Stimulated activated memory B cell treated with anti-CD40 and anti-IgM and Interleukin-4, amounts not matched to agents 10 μg/mL and 1 μg/mL and 100 μg/mL, for 72 hours (primary cell): ENCODE measurements around the gene RGS9.

ENCODE experiments used
- ATAC-seq: fragments of 150-1000 bp; cut with Tn5 transposase; 2 replicates; pipeline ENCODE4 v1.10.0; 2021
- H3K27ac Mint-ChIP-seq: one replicate; pipeline ENCODE4 v1.8.0; 2022; ENCODE audit warnings: mild to moderate bottlenecking, mixed read lengths
- H3K27me3 Mint-ChIP-seq: one replicate; pipeline ENCODE4 v1.8.0; 2022; ENCODE audit warnings: mixed read lengths
- H3K36me3 Mint-ChIP-seq: one replicate; pipeline ENCODE4 v1.8.0; 2022; ENCODE audit warnings: mixed read lengths
- H3K4me1 Mint-ChIP-seq: one replicate; pipeline ENCODE4 v1.8.0; 2022; ENCODE audit warnings: mixed read lengths
- H3K4me3 Mint-ChIP-seq: one replicate; pipeline ENCODE4 v1.8.0; 2022; ENCODE audit warnings: mild to moderate bottlenecking, moderate library complexity, mixed read lengths
- H3K9me3 Mint-ChIP-seq: one replicate; pipeline ENCODE4 v1.8.0; 2022; ENCODE audit warnings: mixed read lengths

RGS9 gene

GRCh38 chr17:65181237-65182061 lies 44.3 kb downstream of the RGS9 start:
- peak; percentile 88 for ATAC-seq
- H3K4me3 Mint-ChIP-seq, result peak overlapping the region; percentile 27

DNA sequence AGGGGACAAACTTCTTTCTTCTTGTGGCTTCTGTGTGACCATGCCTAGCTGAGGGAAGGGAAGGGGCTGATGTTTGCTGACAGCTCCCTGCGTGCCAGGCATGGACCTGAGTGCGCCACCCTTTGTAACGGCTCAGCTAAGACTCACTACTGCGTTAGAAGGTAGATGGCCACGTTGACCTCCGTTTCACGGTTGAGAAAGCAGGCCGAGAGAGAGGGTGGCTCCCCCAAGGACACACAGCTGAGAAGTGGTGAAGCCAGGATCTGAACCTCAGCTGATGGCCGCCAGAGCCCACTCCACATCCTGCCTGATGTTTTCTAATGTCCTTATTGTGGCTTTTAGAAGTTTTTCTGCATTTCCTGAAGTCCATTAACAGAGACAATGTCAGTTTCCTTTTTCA lies 45.1 kb downstream of the RGS9 start:
- Mint-ChIP-seq H3K27me3 (peaks cover 33% of the 10 kb centered on the region), H3K4me1 (peaks cover 63% of the 10 kb centered on the region), H3K27ac (peak overlapping the region; percentile 66), H3K9me3 (peaks cover 2% of the 10 kb centered on the region), H3K36me3 (no peaks in the 10 kb centered on the region), H3K4me3 (peak overlapping the region; percentile 3)
- peak; percentile 29 for ATAC-seq

More at GRCh38 chr17:65181237-65182061, 44.3 kb downstream of the RGS9 start:
- H3K27ac Mint-ChIP-seq, result peak overlapping the region; percentile 66
- H3K36me3 Mint-ChIP-seq, result no peaks in the 10 kb centered on the region
- peaks cover 10% of the 10 kb centered on the region for H3K9me3 Mint-ChIP-seq
- H3K27me3 Mint-ChIP-seq, result peaks cover 37% of the 10 kb centered on the region
- peaks cover 71% of the 10 kb centered on the region for H3K4me1 Mint-ChIP-seq

DNA sequence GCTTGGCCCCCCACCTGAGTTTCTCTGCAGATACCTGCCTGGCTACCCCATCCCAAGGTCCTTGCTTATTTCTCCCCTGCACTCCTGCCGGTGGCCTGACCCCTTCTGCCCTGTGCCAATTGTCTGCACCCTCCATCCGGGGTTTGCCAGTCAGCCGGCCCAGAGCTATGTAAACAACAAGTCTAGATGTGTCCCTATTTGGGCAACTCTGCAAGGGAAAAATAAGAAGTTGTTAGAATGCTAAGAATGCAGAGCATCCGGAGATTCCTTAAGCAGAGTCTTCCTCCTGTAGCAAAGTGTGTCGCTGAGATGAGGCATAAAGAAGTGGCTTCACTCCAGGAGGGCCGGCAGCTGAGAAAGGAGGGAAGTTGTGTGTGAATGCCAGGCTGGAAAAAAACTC lies 46.6 kb downstream of the RGS9 start:
- no peak overlapping the region for H3K4me3 Mint-ChIP-seq
- peak overlapping the region; percentile 66 for H3K27ac Mint-ChIP-seq
- no peaks in the 10 kb centered on the region for H3K36me3 Mint-ChIP-seq
- ATAC-seq, result no peak
- peaks cover 29% of the 10 kb centered on the region for H3K27me3 Mint-ChIP-seq
- peaks cover 55% of the 10 kb centered on the region for H3K4me1 Mint-ChIP-seq
- no peaks in the 10 kb centered on the region for H3K9me3 Mint-ChIP-seq

DNA sequence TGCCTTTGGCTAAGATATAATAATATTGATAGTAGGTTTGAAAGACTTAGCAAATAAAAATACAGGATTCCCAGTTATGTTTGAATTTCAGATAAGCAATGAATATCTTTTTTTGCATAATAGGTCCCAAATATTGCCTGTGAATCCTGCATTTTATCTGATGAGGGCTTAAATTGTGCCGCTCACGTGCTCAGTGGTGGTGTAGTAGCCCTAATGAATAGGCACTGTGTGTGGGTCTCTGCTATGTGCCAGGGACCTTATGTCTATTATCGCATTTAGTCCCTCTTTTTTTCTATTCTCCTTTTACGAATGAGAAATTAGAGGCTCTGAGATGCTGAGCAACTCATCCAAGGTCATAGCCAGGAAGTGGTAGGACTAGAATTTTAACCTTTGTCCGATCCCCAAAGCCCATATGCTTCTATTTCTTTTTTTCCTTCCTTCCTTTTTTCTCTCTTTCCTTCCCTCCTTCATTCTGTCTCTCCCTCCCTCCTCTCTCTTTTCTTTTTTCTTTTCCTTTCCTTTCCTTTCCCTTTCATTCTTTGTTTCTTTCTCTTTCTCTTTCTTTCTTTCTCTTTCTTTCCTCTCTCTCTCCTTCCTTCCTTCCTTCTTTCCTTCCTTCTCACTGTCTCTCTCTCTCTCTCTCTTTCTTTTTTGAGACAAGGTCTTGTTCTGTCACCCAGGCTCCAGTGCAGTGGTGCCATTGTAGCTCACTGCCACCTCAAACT lies 47.2 kb downstream of the RGS9 start:
- Mint-ChIP-seq H3K4me3 (no peak overlapping the region), H3K4me1 (peaks cover 50% of the 10 kb centered on the region), H3K27ac (peak overlapping the region; percentile 23), H3K27me3 (peaks cover 29% of the 10 kb centered on the region), H3K9me3 (no peaks in the 10 kb centered on the region), H3K36me3 (no peaks in the 10 kb centered on the region)
- no peak for ATAC-seq

GRCh38 chr17:65185062-65185461 lies 47.9 kb downstream of the RGS9 start:
- ATAC-seq, result no peak
- H3K4me1 Mint-ChIP-seq, result peaks cover 50% of the 10 kb centered on the region
- no peak overlapping the region for H3K4me3 Mint-ChIP-seq
- no peaks in the 10 kb centered on the region for H3K9me3 Mint-ChIP-seq
- no peaks in the 10 kb centered on the region for H3K36me3 Mint-ChIP-seq
- H3K27me3 Mint-ChIP-seq, result peaks cover 29% of the 10 kb centered on the region
- peak overlapping the region; percentile 23 for H3K27ac Mint-ChIP-seq

DNA sequence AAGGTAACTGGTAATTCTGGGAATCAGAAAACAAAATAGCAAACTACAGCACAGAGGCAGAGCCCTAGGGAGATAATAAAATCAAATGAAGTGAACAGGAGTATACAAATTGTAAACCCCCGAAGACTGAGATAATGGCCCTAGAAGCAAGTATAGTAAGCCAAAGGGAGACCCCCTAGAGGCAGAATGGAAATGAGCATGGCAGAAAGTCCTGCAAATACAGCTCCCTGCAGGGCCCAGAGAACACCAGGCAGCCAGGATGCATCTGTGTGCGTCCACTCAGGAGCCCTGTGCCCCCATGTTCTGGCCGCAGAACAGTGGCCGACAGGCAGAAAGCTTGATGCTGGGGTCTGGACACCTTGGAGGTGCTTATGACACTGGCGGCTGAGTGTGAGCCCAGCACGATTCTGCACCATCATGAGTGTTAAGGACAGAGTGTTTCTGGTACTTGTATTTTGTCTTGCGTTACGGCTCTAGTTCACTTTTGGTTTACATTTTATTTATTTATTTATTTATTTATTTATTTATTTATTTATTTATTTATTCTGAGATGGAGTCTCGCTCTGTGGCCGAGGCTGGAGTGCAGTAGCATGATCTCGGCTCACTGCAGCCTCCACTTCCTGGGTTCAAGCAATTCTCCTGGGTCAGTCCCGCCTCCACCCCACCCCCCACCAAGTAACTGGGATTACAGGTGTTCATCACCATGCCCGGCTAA lies 48.7 kb downstream of the RGS9 start:
- Mint-ChIP-seq H3K9me3 (no peaks in the 10 kb centered on the region), H3K4me3 (no peak overlapping the region), H3K27ac (no peak overlapping the region), H3K27me3 (peaks cover 29% of the 10 kb centered on the region), H3K36me3 (no peaks in the 10 kb centered on the region), H3K4me1 (peaks cover 46% of the 10 kb centered on the region)
- ATAC-seq, result no peak

DNA sequence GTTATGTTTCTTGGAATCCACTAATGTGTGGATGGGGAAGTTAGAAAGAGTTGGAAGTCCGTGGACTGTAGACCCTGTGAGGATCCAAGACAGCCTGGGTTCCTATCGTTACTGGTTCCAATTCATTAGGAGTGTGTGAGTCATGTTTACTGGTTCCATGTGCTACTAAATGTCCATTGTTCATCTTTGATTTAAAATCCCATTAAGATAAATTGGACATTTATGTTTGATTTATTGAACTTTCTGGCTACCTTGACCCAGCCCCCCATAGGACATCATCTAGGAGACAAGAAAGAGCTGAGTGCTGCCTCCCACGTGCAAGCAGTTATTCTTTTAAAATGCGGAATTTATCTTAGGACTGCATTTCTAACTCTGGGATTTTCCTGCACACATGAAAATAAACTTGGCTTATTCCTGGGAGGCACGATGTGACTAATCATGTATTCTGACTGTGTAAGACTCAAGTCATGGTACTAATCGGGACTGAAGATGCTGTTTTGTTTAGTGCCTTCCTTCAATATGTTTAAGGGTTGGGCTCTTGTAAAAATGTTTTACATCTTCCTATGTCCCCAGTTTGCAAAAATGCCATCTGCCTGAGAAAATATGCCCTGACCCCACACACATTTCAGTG lies 53.4 kb downstream of the RGS9 start:
- H3K4me1 Mint-ChIP-seq, result peaks cover 22% of the 10 kb centered on the region
- no peaks in the 10 kb centered on the region for H3K27me3 Mint-ChIP-seq
- no peaks in the 10 kb centered on the region for H3K9me3 Mint-ChIP-seq
- ATAC-seq, result no peak
- no peaks in the 10 kb centered on the region for H3K36me3 Mint-ChIP-seq
- H3K27ac Mint-ChIP-seq, result no peak overlapping the region
- no peak overlapping the region for H3K4me3 Mint-ChIP-seq

GRCh38 chr17:65191811-65192740 lies 54.9 kb downstream of the RGS9 start:
- ATAC-seq, result no peak
- Mint-ChIP-seq H3K36me3 (no peaks in the 10 kb centered on the region), H3K9me3 (no peaks in the 10 kb centered on the region), H3K4me1 (peaks cover 22% of the 10 kb centered on the region), H3K4me3 (no peak overlapping the region), H3K27ac (peak overlapping the region; percentile 42), H3K27me3 (no peaks in the 10 kb centered on the region)

DNA sequence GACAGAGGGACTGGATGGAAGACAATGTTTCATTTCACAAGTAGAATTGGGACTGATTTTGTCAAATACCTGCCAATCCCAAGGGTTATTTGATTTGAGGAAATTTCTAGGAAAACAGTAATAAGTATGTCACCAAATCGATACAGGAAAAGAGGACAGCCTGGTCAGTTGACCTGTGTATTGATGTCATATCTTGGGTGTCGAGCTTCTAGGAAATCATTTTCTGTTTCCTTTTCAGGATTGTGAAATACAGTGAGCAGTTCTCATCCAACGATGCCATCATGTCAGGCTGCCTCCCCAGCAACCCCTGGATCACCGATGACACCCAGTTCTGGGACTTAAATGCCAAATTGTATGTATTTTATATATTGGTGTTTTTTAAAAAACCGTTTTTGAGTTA lies 56.1 kb downstream of the RGS9 start:
- ATAC-seq, result no peak
- Mint-ChIP-seq H3K9me3 (no peaks in the 10 kb centered on the region), H3K27ac (no peak overlapping the region), H3K4me1 (peaks cover 25% of the 10 kb centered on the region), H3K4me3 (no peak overlapping the region), H3K36me3 (no peaks in the 10 kb centered on the region), H3K27me3 (no peaks in the 10 kb centered on the region)

DNA sequence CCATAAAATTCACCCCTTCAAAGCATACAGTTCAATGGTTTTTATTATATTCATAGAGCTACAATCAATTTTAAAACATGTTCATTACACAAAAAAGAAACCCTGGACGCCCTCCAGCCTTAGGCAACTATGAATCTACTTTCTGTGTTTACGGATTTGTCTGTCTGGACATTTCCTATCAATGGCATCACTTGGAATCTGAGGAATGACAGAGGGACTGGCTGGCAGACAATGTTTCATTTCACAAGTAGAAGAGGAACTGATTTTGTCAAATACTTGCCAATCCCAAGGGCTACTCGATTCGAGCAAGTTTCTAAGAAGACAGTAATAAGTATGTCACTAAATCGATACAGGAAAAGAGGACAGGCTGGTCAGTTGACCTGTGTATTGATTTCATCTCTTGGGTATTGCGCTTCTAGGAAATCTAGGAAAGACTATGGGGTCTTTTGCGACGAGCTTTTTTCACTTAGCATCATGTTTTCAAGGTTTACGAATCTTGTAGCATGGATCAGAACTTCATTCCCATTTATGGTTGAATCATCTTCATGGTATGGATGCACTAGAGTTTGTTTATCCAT lies 56.6 kb downstream of the RGS9 start:
- no peaks in the 10 kb centered on the region for H3K9me3 Mint-ChIP-seq
- no peak for ATAC-seq

DNA sequence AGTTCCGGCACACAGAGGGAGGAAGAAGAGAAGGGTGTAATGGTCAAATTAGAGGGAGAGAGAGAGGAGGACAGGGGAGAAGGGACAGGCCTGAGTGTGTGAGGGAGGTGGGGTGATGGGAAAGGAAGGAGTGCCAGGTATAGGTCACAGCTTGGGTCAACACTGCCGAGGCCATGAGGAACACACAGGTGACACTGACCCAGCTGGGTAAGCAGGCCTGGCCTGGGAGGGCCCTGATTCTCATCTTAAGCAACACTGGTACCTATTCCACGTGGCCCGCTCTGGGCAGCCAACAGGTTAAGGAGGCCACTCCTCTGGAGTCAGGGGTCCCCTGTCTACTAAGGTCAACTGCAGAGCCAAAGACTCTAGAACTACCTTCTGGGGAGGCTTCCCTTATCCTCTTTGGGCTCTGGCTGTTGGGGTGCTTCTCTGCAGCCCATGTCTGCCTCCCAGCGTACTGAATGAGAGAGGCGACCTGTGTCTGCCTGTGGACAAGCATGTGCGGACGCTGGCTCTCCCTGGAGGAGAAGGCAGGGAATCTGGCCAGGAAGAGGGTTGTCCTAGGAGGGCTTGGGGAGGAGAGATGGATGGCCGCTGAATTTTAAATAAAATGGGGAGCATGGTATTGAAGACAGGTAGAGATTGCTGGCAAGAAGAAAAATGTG lies 57.6 kb downstream of the RGS9 start:
- ATAC-seq, result no peak
- Mint-ChIP-seq H3K36me3 (no peaks in the 10 kb centered on the region), H3K4me1 (peaks cover 25% of the 10 kb centered on the region), H3K27me3 (no peaks in the 10 kb centered on the region), H3K9me3 (no peaks in the 10 kb centered on the region), H3K4me3 (no peak overlapping the region), H3K27ac (no peak overlapping the region)

More for the DNA sequence above, 56.6 kb downstream of the RGS9 start:
- no peaks in the 10 kb centered on the region for H3K36me3 Mint-ChIP-seq
- no peaks in the 10 kb centered on the region for H3K27me3 Mint-ChIP-seq
- H3K4me3 Mint-ChIP-seq, result no peak overlapping the region
- H3K4me1 Mint-ChIP-seq, result peaks cover 29% of the 10 kb centered on the region
- H3K27ac Mint-ChIP-seq, result no peak overlapping the region

GRCh38 chr17:65195716-65196115 lies 58.5 kb downstream of the RGS9 start:
- no peaks in the 10 kb centered on the region for H3K27me3 Mint-ChIP-seq
- H3K4me3 Mint-ChIP-seq, result no peak overlapping the region
- no peaks in the 10 kb centered on the region for H3K9me3 Mint-ChIP-seq
- peak overlapping the region; percentile 57 for H3K27ac Mint-ChIP-seq
- peaks cover 19% of the 10 kb centered on the region for H3K4me1 Mint-ChIP-seq
- no peak for ATAC-seq
- H3K36me3 Mint-ChIP-seq, result no peaks in the 10 kb centered on the region

DNA sequence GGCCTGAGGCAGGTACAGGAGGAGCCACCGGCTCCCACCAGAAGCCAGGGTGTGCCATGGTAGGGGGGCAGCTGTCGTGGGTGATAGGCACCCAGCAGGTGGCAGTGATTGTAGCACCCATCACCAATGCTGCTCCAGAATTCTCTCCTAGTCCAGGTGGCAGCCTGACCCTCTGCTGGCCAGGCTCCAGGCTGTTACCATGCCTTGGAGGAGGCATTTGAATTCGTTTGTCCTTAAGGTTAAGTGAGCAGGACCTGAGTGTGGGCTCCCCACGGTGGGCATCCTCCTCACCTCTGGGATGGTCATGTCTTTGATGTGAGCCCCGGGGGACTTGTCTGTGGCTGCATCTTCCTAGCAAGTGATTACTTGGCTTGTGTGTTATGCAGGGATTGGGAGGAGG lies 59.4 kb downstream of the RGS9 start:
- peak overlapping the region; percentile 57 for H3K27ac Mint-ChIP-seq

More for the DNA sequence above, 59.4 kb downstream of the RGS9 start:
- ATAC-seq, result peak; percentile 17
- no peaks in the 10 kb centered on the region for H3K27me3 Mint-ChIP-seq
- H3K4me3 Mint-ChIP-seq, result no peak overlapping the region
- no peaks in the 10 kb centered on the region for H3K36me3 Mint-ChIP-seq
- H3K4me1 Mint-ChIP-seq, result peaks cover 15% of the 10 kb centered on the region
- no peaks in the 10 kb centered on the region for H3K9me3 Mint-ChIP-seq
